HCT116 (cell line): ENCODE results near the gene CNTFR. TPM values are rescaled to one million over a fixed set of nuclear protein-coding genes. Genes with fewer than 3 reads are reported as not detected.

ENCODE experiments used
- CBX3 ChIP-seq: IDR thresholded peaks from 2 replicates; pipeline ENCODE4 v1.6.1; 2012; ENCODE audit warnings: low read depth
- CEBPB ChIP-seq: IDR thresholded peaks from 2 replicates; pipeline ENCODE4 v1.6.1; 2012; ENCODE audit warnings: low read depth
- EGR1 ChIP-seq: IDR thresholded peaks from 2 replicates; pipeline ENCODE4 v1.6.1; 2012; ENCODE audit warnings: low read depth
- ELF1 ChIP-seq: IDR thresholded peaks from 2 replicates; pipeline ENCODE4 v1.6.1; 2012; ENCODE audit warnings: low read depth, borderline replicate concordance
- EZH2 ChIP-seq: fragments of 200-600 bp; sonication (generic); IDR thresholded peaks from 2 replicates; pipeline ENCODE4 v1.6.1; 2017; ENCODE audit warnings: antibody characterized with exemption, mixed run types
- ZFX ChIP-seq: fragments of 450-650 bp; IDR thresholded peaks from 2 replicates; pipeline ENCODE4 v1.6.1; 2017
- ZNF274 ChIP-seq: fragments of 200-500 bp; sonication (Bioruptor generic); IDR thresholded peaks from 2 replicates; pipeline ENCODE4 v1.6.1; 2014; ENCODE audit warnings: mild to moderate bottlenecking, low read depth, low read length, inconsistent platforms
- total RNA-seq: library from RNA; stranded (reverse); gene quantifications from one replicate; pipeline ENCODE4 v1.2.1, GENCODE V29; 2021; ENCODE audit not compliant: unreplicated experiment
- TF ChIP-seq, protein P1 (sequence below): IDR thresholded peaks from 2 replicates; pipeline ENCODE4 v1.6.1; 2012; ENCODE audit warnings: low read depth
- TF ChIP-seq, protein P2 (sequence below), 3 experiments: fragments of 200-600 bp in 1 of 3; sonication (generic) in 1 of 3; IDR thresholded peaks in 2 of 3; conservative IDR thresholded peaks in 1 of 3; 2 replicates each; pipeline ENCODE4 v1.5.1; 2012 to 2017; ENCODE audit warnings: low read depth in 2 of 3, low read length in 2 of 3, antibody characterized with exemption in 1 of 3, borderline replicate concordance in 1 of 3, control low read depth in 1 of 3, mild to moderate bottlenecking in 1 of 3, mixed read lengths in 1 of 3, mixed run types in 1 of 3, moderate library complexity in 1 of 3; ENCODE audit not compliant: insufficient read depth in 1 of 3
- TF ChIP-seq, protein P3 (sequence below): IDR thresholded peaks from 2 replicates; pipeline ENCODE4 v1.6.1; 2012

The CNTFR gene
- total RNA-seq, 1 experiment from 2014 or later, result not detected

DNA sequence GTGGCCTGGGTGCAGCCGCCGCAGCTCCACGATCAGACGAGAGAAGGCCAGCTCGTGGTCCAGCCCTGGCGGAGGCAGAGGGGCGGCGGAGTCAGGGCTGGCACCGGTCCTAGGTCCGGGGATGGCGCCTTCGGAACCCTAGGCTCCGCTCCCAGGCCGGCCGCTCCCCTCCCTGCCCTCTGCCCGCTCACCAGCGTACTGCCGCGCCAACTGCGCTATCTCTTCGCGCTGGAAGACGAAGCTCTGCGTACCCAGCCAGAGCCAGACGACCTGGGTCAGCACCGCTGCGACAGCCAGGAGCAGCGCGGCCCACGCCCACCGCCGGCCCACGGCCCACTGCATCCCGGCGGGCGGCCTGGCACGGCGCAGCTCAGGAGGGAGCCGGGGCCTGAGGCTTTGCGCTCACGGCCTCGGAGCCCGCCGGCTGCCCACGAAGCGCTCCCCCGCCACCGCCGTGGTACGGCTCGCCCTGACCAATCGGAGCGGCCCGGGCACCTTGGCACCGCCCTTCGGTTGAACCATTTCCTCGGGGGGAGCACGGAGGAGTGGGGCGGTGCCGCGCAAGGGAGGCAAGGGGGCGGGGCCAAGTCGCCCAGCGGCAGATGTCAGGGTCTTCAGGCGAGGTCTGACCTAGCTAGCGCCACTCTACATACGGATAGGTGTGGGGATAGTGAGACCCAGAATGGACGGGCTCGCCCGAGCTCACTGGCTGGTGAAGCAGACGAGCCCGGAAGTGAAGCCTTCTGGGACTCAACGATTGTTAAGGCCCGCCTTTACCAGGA, 48.0 kb upstream of the CNTFR start, which contains the start of gene SIGMAR1 (continued):
- TF ChIP-seq, protein P1, sequence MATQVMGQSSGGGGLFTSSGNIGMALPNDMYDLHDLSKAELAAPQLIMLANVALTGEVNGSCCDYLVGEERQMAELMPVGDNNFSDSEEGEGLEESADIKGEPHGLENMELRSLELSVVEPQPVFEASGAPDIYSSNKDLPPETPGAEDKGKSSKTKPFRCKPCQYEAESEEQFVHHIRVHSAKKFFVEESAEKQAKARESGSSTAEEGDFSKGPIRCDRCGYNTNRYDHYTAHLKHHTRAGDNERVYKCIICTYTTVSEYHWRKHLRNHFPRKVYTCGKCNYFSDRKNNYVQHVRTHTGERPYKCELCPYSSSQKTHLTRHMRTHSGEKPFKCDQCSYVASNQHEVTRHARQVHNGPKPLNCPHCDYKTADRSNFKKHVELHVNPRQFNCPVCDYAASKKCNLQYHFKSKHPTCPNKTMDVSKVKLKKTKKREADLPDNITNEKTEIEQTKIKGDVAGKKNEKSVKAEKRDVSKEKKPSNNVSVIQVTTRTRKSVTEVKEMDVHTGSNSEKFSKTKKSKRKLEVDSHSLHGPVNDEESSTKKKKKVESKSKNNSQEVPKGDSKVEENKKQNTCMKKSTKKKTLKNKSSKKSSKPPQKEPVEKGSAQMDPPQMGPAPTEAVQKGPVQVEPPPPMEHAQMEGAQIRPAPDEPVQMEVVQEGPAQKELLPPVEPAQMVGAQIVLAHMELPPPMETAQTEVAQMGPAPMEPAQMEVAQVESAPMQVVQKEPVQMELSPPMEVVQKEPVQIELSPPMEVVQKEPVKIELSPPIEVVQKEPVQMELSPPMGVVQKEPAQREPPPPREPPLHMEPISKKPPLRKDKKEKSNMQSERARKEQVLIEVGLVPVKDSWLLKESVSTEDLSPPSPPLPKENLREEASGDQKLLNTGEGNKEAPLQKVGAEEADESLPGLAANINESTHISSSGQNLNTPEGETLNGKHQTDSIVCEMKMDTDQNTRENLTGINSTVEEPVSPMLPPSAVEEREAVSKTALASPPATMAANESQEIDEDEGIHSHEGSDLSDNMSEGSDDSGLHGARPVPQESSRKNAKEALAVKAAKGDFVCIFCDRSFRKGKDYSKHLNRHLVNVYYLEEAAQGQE, result no peak
- no peak for TF ChIP-seq ELF1
- no peak for TF ChIP-seq CBX3
- TF ChIP-seq, protein P2, sequence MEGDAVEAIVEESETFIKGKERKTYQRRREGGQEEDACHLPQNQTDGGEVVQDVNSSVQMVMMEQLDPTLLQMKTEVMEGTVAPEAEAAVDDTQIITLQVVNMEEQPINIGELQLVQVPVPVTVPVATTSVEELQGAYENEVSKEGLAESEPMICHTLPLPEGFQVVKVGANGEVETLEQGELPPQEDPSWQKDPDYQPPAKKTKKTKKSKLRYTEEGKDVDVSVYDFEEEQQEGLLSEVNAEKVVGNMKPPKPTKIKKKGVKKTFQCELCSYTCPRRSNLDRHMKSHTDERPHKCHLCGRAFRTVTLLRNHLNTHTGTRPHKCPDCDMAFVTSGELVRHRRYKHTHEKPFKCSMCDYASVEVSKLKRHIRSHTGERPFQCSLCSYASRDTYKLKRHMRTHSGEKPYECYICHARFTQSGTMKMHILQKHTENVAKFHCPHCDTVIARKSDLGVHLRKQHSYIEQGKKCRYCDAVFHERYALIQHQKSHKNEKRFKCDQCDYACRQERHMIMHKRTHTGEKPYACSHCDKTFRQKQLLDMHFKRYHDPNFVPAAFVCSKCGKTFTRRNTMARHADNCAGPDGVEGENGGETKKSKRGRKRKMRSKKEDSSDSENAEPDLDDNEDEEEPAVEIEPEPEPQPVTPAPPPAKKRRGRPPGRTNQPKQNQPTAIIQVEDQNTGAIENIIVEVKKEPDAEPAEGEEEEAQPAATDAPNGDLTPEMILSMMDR (IDR thresholded peaks at IDR 0.05 in 2 of 3, conservative IDR thresholded peaks at IDR 0.05 in 1 of 3; ENCODE audit: borderline replicate concordance in 1 of 3, insufficient read depth in 1 of 3, low read depth in 2 of 3, low read length in 2 of 3), result no peak
- TF ChIP-seq, protein P3, sequence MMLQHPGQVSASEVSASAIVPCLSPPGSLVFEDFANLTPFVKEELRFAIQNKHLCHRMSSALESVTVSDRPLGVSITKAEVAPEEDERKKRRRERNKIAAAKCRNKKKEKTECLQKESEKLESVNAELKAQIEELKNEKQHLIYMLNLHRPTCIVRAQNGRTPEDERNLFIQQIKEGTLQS, result no peak
- no peak for TF ChIP-seq ZNF274
- no peak for TF ChIP-seq EGR1
- no peak for TF ChIP-seq EZH2
- TF ChIP-seq CEBPB, result no peak
- peak; percentile 94 for TF ChIP-seq ZFX
